Body of pancreas (tissue), 4 donors: ENCODE measurements around the gene LMBRD2.

Experiments
- POLR2A ChIP-seq, 3 donors: fragments of 450-650 bp; IDR thresholded peaks; one replicate each; pipeline ENCODE4 v1.6.1; 2016; ENCODE audit warnings: antibody characterized with exemption in 3 of 3, mild to moderate bottlenecking in 2 of 3
- TF ChIP-seq, protein P1 (sequence below), 7 experiments: fragments of 450-650 bp in 4 of 7; fragments of 200-600 bp in 3 of 7; sonication (generic) in 3 of 7; IDR thresholded peaks; one replicate each; pipeline ENCODE4 v1.5.1; 2016 to 2019; ENCODE audit warnings: antibody characterized with exemption in 7 of 7

DNA sequence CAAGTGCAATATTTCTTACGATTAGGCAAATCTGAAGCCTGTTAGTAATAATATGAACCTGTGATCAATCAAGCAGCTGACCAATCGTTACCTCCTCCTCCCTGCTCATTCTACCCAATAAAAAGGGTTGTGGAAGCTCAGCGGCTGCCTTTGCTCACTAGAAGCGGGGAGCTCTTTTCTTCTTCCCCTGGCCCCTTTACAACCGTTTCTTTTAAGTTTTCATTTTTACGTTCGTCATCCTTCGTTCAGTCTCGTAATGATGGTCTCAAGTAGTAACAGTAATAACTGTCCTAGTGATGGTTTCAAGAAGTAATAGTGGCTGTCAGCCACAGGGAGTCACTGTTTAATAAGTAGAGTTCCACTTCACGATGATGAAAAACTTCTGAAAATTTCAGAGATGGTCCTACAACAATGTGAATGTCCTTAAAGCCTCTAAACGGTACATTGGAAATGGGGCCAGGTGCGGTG lies 91.2 kb downstream of the LMBRD2 start:
- TF ChIP-seq, protein P1, sequence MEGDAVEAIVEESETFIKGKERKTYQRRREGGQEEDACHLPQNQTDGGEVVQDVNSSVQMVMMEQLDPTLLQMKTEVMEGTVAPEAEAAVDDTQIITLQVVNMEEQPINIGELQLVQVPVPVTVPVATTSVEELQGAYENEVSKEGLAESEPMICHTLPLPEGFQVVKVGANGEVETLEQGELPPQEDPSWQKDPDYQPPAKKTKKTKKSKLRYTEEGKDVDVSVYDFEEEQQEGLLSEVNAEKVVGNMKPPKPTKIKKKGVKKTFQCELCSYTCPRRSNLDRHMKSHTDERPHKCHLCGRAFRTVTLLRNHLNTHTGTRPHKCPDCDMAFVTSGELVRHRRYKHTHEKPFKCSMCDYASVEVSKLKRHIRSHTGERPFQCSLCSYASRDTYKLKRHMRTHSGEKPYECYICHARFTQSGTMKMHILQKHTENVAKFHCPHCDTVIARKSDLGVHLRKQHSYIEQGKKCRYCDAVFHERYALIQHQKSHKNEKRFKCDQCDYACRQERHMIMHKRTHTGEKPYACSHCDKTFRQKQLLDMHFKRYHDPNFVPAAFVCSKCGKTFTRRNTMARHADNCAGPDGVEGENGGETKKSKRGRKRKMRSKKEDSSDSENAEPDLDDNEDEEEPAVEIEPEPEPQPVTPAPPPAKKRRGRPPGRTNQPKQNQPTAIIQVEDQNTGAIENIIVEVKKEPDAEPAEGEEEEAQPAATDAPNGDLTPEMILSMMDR (IDR thresholded peaks at IDR 0.05): no peak
- TF ChIP-seq POLR2A (IDR thresholded peaks at IDR 0.05): no peak
